Left forelimb (tissue), 1 donor: ENCODE results near the gene KNTC1.
"Not testable (repeated sequence)": the region's sequence is repeated elsewhere in the genome, so short reads cannot be mapped to it uniquely, and the experiment has no call there.

Source experiments
- DNase-seq: peaks from one replicate; pipeline ENCODE4 v3.0.0-alpha.2; 2018; ENCODE audit warnings: low spot score

Gene KNTC1

DNA sequence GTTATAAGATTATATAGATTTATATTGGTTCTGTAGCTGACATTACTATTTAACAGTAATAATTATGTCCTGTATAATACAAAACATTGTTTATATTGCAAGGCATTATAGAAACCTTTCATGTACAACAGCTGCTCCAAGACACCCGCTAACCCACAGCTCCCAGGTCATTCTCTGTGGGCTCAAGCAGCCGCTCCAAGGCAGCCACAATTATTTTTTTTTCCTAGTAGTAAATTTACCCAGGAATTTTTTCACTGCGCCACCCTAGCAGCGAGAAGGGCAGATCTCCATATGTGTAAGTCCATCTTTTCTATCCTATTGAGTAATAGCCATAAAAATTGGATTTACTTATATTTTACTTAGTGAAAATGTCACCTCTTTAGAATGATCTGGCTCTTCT, 36.3 kb downstream of the KNTC1 start:
- no peak for DNase-seq

GRCh38 chr12:122566816-122567215, 39.8 kb downstream of the KNTC1 start:
- not testable (repeated sequence) for DNase-seq

DNA sequence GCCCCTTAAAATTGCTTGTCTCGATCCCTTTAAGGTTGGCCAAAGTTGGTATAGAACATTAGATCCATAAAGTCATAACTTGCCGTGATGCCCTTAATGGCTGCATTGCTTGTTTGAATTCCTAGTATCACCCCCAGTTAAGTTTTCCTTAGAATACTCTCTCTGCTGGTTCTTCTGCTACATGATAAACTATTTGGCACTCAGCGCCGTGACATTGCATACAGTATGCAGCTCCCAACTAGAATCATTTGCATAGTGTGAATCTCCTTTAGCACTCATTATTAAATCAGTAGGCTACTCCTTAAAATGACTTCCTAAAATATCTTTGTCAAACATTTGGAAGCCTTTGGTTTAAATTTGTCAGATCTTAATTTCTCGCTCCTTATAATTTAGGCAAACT, 42.2 kb downstream of the KNTC1 start:
- no peak for DNase-seq

DNA sequence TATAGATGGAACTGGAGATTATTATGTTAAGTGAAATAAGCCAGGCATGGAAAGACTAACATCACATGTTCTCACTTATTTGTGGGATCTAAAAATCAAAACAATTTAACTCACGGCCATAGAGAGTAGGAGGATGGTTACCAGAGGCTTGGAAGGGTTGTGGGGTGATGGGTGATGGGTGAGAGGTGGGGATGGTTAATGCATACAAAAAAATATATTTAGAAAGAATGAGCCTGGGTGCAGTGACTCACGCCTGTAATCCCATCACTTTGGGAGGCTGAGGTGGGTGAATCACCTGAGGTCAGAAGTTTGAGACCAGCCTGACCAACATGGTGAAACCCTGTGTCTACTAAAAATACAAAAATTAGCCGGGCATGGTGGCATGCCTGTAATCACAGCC, 43.0 kb downstream of the KNTC1 start:
- not testable (repeated sequence) for DNase-seq

DNA sequence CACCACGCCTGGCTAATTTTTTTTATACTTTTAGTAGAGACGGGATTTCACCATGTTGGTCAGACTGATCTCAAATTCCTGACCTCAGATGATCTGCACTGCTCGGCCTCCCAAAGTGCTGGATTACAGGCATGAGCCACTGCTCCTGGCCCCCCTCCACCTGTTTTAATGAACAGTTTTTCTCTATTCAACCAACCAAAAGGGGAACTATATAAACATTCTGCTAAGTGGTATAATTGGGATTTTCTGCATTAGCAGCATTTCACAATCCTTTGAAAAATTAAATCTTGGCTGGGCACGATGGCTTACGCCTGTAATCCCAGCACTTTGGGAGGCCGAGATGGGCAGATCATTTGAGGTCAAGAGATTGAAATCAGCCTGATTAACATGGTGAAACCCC, 44.8 kb downstream of the KNTC1 start:
- no peak for DNase-seq

- not testable (repeated sequence) for DNase-seq
Measured at GRCh38 chr12:122583294-122583693, 56.2 kb downstream of the KNTC1 start.

- no peak for DNase-seq
Measured at GRCh38 chr12:122584177-122584863, 57.3 kb downstream of the KNTC1 start.

GRCh38 chr12:122590990-122591389, 63.9 kb downstream of the KNTC1 start:
- no peak for DNase-seq

GRCh38 chr12:122591966-122592365, 64.9 kb downstream of the KNTC1 start:
- DNase-seq, result not testable (repeated sequence)

DNA sequence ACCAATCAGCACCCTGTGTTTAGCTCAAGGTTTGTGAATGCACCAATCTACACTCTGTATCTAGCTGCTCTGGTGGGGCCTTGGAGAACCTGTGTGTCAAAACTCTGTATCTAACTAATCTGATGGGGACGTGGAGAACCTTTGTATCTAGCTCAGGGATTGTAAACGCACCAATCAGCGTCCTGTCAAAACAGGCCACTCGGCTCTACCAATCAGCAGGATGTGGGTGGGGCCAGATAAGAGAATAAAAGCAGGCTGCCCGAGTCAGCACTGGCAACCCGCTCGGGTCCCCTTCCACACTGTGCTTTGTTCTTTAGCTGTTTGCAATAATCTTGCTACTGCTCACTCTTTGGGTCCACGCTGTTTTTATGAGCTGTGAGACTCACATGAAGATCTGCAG, 65.5 kb downstream of the KNTC1 start:
- DNase-seq, result not testable (repeated sequence)

DNA sequence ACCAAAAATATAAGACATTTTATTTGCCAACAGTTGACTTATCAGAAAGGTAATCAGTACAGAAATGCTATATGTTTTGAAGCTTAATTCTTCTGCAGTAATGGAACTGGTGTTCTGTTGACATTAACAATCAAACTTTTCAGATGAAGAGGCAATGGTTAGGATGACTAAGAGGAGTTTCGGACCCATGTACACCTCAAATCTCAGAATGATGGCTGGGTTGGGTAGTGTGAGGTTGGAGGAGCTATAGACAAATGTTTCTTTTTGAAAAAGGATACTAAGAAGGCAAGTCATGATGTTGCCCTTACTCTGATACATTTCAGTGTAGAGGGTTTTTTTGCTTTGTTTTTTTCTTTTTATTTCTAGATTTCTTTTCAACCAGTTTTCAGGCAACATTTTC, 66.9 kb downstream of the KNTC1 start:
- no peak for DNase-seq

GRCh38 chr12:122596838-122597237, 69.8 kb downstream of the KNTC1 start:
- DNase-seq, result no peak

DNA sequence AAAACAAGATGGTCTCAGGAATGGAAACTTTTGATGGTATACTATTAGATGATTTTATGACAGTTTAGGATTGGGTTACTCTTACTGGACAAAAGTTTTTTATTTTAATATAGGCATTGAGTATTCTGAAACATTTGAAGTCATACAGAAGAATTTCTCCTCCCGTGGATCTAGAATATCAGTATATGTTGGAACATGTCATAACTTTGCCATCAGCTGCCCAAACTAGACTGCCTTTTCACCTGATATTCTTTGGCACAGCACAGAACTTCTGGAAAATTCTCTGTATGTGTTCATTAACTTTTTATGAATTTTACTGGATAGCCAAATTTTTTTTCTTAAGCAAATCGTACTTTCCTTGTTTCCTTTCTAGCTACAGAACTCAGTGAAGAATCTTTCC, 75.4 kb downstream of the KNTC1 start:
- DNase-seq, result no peak

GRCh38 chr12:122604993-122605392, 77.9 kb downstream of the KNTC1 start:
- no peak for DNase-seq

DNA sequence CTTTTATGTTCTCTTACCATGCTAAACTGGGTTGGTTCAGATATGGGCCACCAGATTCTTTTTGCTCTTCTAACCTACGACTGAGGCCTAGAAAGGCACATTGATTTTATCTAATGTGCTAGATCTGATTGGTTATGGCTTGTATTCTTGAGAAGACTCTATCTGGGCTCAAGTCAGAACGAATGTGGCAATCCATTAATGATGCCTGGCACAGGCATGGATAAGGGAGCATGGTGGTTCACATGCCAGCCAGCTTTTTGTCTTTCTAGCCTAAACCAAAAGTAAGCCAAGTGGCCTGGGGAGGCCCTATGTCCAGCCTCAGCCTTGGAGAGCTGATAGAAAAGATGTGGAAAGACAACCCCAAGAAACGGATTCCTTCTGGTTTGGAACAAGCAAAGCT, 82.7 kb downstream of the KNTC1 start:
- DNase-seq, result no peak

DNA sequence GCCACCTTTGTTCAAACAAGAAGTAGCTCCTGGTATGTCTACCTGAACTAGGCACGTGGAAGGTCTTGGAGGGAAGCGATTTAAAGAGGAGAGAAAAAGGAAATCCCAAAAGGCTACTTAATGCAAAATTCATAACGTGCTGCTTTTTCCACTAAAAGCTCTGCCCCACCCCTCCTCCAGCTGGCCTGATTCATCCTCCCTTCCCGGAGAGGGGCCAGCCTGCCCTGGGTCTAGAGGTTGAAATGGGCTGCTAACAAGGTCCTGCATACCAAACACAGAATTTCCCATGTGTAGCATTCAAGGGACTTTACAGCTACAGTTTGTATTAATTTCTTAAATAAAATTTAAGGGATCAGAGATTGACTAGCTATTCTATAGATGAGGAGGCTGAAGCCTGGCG, 83.2 kb downstream of the KNTC1 start:
- no peak for DNase-seq

DNA sequence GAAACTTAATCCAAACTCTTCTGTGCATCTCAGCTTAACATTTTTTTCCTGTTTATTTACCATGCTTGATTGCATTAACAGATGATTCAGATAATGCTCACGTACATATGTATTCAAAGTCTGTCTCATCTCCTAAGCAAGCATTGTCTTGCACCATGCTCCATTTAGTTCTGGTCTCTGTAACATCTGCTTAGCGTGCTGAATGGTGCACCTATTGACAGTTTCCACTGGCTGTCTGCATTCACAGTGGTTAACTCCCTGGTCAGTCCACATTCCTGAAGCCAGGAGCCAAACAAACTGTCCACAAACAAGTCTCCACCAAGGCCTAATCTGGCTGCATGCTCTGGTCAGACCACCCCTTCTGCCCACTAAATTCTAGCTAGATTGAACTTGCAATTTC, 83.9 kb downstream of the KNTC1 start:
- no peak for DNase-seq

GRCh38 chr12:122614839-122615238, 87.8 kb downstream of the KNTC1 start:
- DNase-seq, result no peak

DNA sequence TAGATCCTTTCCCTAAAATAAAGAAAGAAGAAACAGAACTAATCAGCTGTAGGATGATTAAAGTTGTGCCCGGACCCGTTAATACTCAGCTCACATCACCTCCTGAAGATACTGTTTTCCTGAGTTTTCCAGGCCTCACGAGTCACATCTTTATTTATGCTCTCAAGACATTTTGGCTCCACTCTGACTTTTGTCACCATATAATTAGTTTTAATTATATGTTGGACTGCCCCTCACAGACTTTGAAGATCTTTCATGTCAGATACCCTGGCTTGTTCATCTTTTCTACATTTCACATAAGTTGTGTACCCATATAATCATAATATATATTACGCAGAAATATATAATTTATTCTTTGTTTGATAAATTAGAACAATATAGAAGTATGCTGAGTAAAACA, 88.7 kb downstream of the KNTC1 start:
- DNase-seq, result no peak

DNA sequence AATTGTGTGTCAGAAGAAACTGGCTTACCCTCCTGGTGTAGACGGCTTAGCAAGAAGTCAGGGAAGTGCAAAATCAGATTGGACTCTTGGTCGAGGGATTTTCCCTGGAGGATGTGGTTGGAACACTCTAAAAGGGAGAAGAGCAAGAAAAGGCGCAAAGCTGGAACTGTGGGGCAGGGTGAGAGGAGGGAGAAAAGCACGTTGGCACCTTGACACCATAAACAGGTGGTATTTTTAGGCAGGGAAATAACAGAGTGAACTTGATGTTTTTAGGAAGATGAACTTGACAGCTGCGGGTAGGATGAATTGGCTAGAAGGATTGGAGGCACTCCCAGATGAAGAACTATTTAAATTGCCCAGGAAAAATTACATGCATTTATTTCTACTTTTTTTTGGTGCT, 108.4 kb downstream of the KNTC1 start:
- DNase-seq, result no peak

DNA sequence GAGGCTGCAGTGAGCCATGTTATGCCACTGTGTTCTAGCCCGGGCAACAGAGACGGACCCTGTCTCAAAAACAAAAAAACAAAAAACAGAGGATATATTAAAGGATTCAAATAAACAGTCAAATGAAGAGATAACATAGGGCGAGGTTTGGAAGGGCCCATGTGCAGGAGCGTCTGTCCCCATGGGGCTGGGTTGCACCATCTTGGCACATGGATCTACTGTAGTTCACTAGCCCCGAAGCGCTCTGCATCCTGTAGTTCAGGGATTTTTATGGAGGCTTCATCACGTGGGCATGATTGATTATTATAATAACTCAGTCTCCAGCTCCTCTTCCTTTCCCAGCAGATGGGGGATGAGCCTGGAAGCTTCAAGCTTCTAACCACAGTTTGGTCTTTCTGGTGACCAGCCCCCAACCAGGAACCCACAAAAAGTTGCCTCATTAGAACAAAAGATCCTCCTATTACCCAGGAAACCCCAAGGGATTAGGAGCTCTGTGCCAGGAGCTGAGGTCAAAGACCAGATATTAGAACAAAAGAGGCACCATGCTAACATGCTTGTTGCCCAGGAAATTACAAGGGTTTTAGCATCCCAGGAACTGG, 116.3 kb downstream of the KNTC1 start:
- DNase-seq, result no peak

DNA sequence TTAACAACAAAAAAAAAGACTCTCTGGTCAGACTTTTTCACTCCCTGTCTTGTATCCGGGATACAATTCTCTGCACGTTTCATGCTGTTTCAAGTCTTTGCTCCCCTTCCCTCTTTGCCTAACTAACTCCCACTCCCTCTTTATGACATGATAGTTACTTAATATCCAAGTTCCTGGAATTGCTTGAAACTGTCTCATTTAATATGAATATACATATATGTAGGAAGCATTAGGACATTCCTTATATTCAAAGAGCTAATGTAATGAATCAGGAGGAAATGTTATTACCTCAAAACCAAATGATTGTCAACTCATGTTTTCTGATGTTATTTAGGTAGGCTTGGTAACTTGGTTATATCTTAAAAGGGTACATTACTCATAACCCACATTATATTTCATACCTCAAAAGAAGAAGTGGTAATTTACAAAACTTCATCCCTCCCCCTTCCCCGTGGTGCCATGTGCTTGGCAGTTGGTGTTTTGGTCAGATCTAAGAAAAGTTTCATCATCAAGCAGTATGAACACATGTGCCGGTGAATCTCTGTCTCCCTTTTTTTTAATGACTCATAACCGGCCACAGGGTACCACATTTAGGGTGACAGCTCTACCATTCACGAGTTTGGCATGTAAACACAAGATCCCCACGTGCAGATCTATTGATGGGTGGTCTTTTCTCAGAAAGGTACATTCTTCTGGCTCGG, 119.6 kb downstream of the KNTC1 start:
- DNase-seq, result no peak

DNA sequence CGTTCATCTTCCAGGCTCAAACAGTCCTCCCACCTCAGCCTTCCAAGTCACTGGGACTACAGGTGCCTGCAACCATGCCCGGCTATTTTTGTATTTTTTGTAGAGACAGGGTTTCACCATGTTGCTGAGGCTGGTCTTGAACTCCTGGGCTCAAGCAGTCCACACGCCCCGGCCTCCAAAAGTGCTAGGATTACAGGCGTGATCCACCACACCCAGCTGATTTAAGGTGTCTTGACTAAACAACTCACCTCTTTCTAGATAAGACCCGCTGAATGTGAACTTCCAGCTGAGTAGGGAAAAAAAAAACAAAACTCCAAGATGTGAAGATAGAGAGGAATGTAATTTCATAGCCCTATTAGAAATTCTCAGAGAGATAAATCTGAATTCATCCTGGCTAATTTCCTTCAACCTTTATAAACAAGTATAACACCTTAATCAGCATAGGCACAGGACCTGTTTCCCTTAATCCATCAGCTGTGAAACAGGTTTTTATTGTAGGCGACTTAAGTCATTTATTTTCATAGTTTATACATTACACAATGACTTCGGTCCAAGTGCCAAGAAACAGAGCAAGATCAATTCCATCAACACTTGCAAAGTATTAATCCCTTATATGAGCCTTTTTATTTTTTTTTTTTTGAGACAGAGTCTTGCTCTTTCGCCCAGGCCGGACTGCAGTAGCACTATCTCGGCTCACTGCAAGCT, 124.6 kb downstream of the KNTC1 start:
- DNase-seq, result no peak
